Fibroblast of peridontal ligament (primary cell): Measurements from ENCODE around the gene NKX1-1.
"Not testable (repeated sequence)": the region's sequence is repeated elsewhere in the genome, so short reads cannot be mapped to it uniquely, and the experiment has no call there.

Source experiments
- DNase-seq: peaks from one replicate; pipeline ENCODE4 v3.0.0-alpha.2; 2010; ENCODE audit errors: extremely low read depth

NKX1-1 gene

GRCh38 chr4:1404573-1405253, 1.5 kb downstream of the NKX1-1 start:
- DNase-seq = no peak

- DNase-seq = no peak
Measured at GRCh38 chr4:1403591-1404572, 2.4 kb downstream of the NKX1-1 start.

GRCh38 chr4:1403177-1403583, 3.1 kb downstream of the NKX1-1 start:
- DNase-seq = no peak

- DNase-seq = no peak
Measured at GRCh38 chr4:1402516-1403091, 3.6 kb downstream of the NKX1-1 start.

- DNase-seq = no peak
Measured at GRCh38 chr4:1402021-1402515, 4.2 kb downstream of the NKX1-1 start.

- DNase-seq = no peak
Measured at GRCh38 chr4:1401409-1402020, 4.7 kb downstream of the NKX1-1 start.

- DNase-seq = no peak
Measured at GRCh38 chr4:1400831-1401408, 5.3 kb downstream of the NKX1-1 start.

- DNase-seq = no peak
Measured at GRCh38 chr4:1400191-1400805, 5.9 kb downstream of the NKX1-1 start.

- DNase-seq = no peak
Measured at GRCh38 chr4:1399508-1400190, 6.6 kb downstream of the NKX1-1 start.

GRCh38 chr4:1398681-1399507, 7.3 kb downstream of the NKX1-1 start:
- DNase-seq = no peak

GRCh38 chr4:1396806-1397455, 9.3 kb downstream of the NKX1-1 start:
- no peak for DNase-seq

- no peak for DNase-seq
Measured at GRCh38 chr4:1395941-1396805, 10.1 kb downstream of the NKX1-1 start.

- not testable (repeated sequence) for DNase-seq
Measured at GRCh38 chr4:1395389-1395820, 10.8 kb downstream of the NKX1-1 start.

GRCh38 chr4:1394554-1395388, 11.5 kb downstream of the NKX1-1 start:
- not testable (repeated sequence) for DNase-seq

- no peak for DNase-seq
Measured at GRCh38 chr4:1393866-1394265, 12.4 kb downstream of the NKX1-1 start.

GRCh38 chr4:1393363-1393762, 12.9 kb downstream of the NKX1-1 start:
- DNase-seq = not testable (repeated sequence)
